D721Med (cell line): ENCODE measurements around the gene CCDC47.
"Not testable (repeated sequence)": the region's sequence is repeated elsewhere in the genome, so short reads cannot be mapped to it uniquely, and the experiment has no call there.

Source experiments
- DNase-seq: peaks from one replicate; pipeline ENCODE4 v3.0.0; 2011; ENCODE audit warnings: low spot score; ENCODE audit not compliant: insufficient read length
- FAIRE-seq: peaks from 2 replicates; lab custom pipeline; 2011; peaks lifted over from hg19 to GRCh38; lab: Jason Lieb, UNC
- CTCF ChIP-seq: IDR thresholded peaks from 2 replicates; pipeline ENCODE4 v1.5.1; 2012; ENCODE audit warnings: mild to moderate bottlenecking, control low read depth; ENCODE audit not compliant: insufficient read depth; ENCODE audit errors: missing control alignments

CCDC47 gene

GRCh38 chr17:63740464-63741142, 32.8 kb downstream of the CCDC47 start:
- FAIRE-seq = no peak
- DNase-seq = no peak
- no peak for TF ChIP-seq CTCF

- no peak for DNase-seq
- no peak for FAIRE-seq
- no peak for TF ChIP-seq CTCF
Observed at GRCh38 chr17:63735691-63736090, 37.7 kb downstream of the CCDC47 start.

- DNase-seq = no peak
- no peak for FAIRE-seq
- TF ChIP-seq CTCF = no peak
Observed at GRCh38 chr17:63722403-63722802, 51.0 kb downstream of the CCDC47 start.

- FAIRE-seq, DNase-seq: not testable (repeated sequence)
Observed at GRCh38 chr17:63720194-63720593, 53.2 kb downstream of the CCDC47 start.

GRCh38 chr17:63718988-63719387, 54.4 kb downstream of the CCDC47 start:
- FAIRE-seq (no peak), DNase-seq (no peak)
- TF ChIP-seq CTCF = no peak

- DNase-seq (no peak), FAIRE-seq (no peak)
- no peak for TF ChIP-seq CTCF
Observed at GRCh38 chr17:63716426-63716825, 57.0 kb downstream of the CCDC47 start.

GRCh38 chr17:63714550-63715277, 58.7 kb downstream of the CCDC47 start:
- FAIRE-seq (no peak), DNase-seq (no peak)
- TF ChIP-seq CTCF = no peak
